Measurements from ENCODE around the gene EIF4EBP3. TPM values are rescaled to one million over a fixed set of nuclear protein-coding genes. Genes with fewer than 3 reads are reported as not detected.
A peak's percentile ranks its signal among the peaks of the same experiment; 100 is the strongest.

Gene EIF4EBP3
- total RNA-seq, 4 donors from 2014 or later: 7.8 to 25.3 (median 9.2) TPM

GRCh38 chr5:140544986-140545385, 2.5 kb upstream of the EIF4EBP3 start:
- no peaks in the 10 kb centered on the region for H3K9me3 ChIP-seq
- peak; percentile 57 for DNase-seq (ENCODE audit: extremely low spot score)
- peaks cover 36 to 38% (median 37%) of the 10 kb centered on the region in 4 donors for H3K4me1 ChIP-seq
- no peaks in the 10 kb centered on the region for H3K27me3 ChIP-seq
- TF ChIP-seq POLR2A (IDR thresholded peaks at IDR 0.05; ENCODE audit: low read depth) (no peak), EP300 (IDR thresholded peaks at IDR 0.05) (no peak), POLR2AphosphoS5 (IDR thresholded peaks at IDR 0.05) (no peak), CTCF (IDR thresholded peaks at IDR 0.05) (no peak)
- intact Hi-C loops (cut with DNase I): no loop called here
- 97% methylated on average over 7 of the region's 7 CpGs for WGBS
- H3K4me3 ChIP-seq: no peak overlapping the region
- no peak overlapping the region for H3K27ac ChIP-seq (replicated peaks in 1 of 4)
- peaks cover 22 to 62% (median 56%) of the 10 kb centered on the region in 4 donors for H3K36me3 ChIP-seq

GRCh38 chr5:140545606-140546005, 1.9 kb upstream of the EIF4EBP3 start:
- 97% methylated on average over 10 of the region's 10 CpGs for WGBS
- H3K9me3 ChIP-seq: no peaks in the 10 kb centered on the region
- TF ChIP-seq POLR2AphosphoS5 (IDR thresholded peaks at IDR 0.05) (no peak), EP300 (IDR thresholded peaks at IDR 0.05) (no peak), CTCF (IDR thresholded peaks at IDR 0.05) (no peak), POLR2A (IDR thresholded peaks at IDR 0.05; ENCODE audit: low read depth) (no peak)
- H3K27me3 ChIP-seq: no peaks in the 10 kb centered on the region
- no peak overlapping the region for H3K4me3 ChIP-seq
- peaks cover 42 to 44% (median 43%) of the 10 kb centered on the region in 4 donors for H3K4me1 ChIP-seq
- peak overlapping the region in 1 of 4 donors; percentile 98 for H3K27ac ChIP-seq (replicated peaks in 1 of 4)
- peaks cover 16 to 62% (median 56%) of the 10 kb centered on the region in 4 donors for H3K36me3 ChIP-seq
- DNase-seq (ENCODE audit: extremely low spot score): peak; percentile 29
- intact Hi-C loops (cut with DNase I): no loop called here

GRCh38 chr5:140546851-140547507, 483 bp upstream of the EIF4EBP3 start:
- no peak for TF ChIP-seq POLR2A (IDR thresholded peaks at IDR 0.05; ENCODE audit: low read depth)
- TF ChIP-seq EP300 (IDR thresholded peaks at IDR 0.05): no peak
- TF ChIP-seq POLR2AphosphoS5 (IDR thresholded peaks at IDR 0.05): no peak
- TF ChIP-seq CTCF (IDR thresholded peaks at IDR 0.05): no peak
- H3K4me3 ChIP-seq: peak overlapping the region; percentile 60 to 67 (median 63)
- peak overlapping the region; percentile 93 to 98 (median 96) for H3K27ac ChIP-seq (replicated peaks in 1 of 4)
- peaks cover 8 to 62% (median 56%) of the 10 kb centered on the region in 4 donors for H3K36me3 ChIP-seq
- H3K4me1 ChIP-seq: peaks cover 43 to 48% (median 45%) of the 10 kb centered on the region in 4 donors
- no peaks in the 10 kb centered on the region for H3K9me3 ChIP-seq
- WGBS: 56% methylated on average over 7 of the region's 13 CpGs
- DNase-seq (ENCODE audit: extremely low spot score): peak; percentile 82
- no peaks in the 10 kb centered on the region for H3K27me3 ChIP-seq
- intact Hi-C loops (cut with DNase I): no loop called here

- Histone ChIP-seq H3K4me1 (peaks cover 43 to 48% (median 45%) of the 10 kb centered on the region in 4 donors), H3K27me3 (no peaks in the 10 kb centered on the region), H3K9me3 (no peaks in the 10 kb centered on the region), H3K36me3 (peaks cover 5 to 55% (median 48%) of the 10 kb centered on the region in 4 donors), H3K27ac (replicated peaks in 1 of 4) (peak overlapping the region; percentile 93 to 98 (median 96)), H3K4me3 (peak overlapping the region; percentile 60 to 67 (median 63))
- no peak for DNase-seq (ENCODE audit: extremely low spot score)
- intact Hi-C loops (cut with DNase I): no loop called here
- WGBS: 20% methylated on average over 5 of the region's 5 CpGs
- TF ChIP-seq POLR2A (IDR thresholded peaks at IDR 0.05; ENCODE audit: low read depth) (no peak), POLR2AphosphoS5 (IDR thresholded peaks at IDR 0.05) (peak in 1 of 2 donors; percentile 76)
Observed at GRCh38 chr5:140548300-140548688, 832 bp downstream of the EIF4EBP3 start.

- intact Hi-C loops (cut with DNase I): no loop called here
- peak; percentile 74 for DNase-seq (ENCODE audit: extremely low spot score)
- 79% methylated on average over 2 of the region's 7 CpGs for WGBS
Observed at GRCh38 chr5:140548791-140549190, 1.3 kb downstream of the EIF4EBP3 start.

More at GRCh38 chr5:140548791-140549190, 1.3 kb downstream of the EIF4EBP3 start:
- no peaks in the 10 kb centered on the region for H3K27me3 ChIP-seq
- H3K36me3 ChIP-seq: peaks cover 5 to 51% (median 43%) of the 10 kb centered on the region in 4 donors
- H3K4me3 ChIP-seq: peak overlapping the region in 3 of 4 donors; percentile 60 to 67 (median 61)
- peak overlapping the region; percentile 93 to 98 (median 96) for H3K27ac ChIP-seq (replicated peaks in 1 of 4)
- peaks cover 43 to 51% (median 49%) of the 10 kb centered on the region in 4 donors for H3K4me1 ChIP-seq
- H3K9me3 ChIP-seq: no peaks in the 10 kb centered on the region
- TF ChIP-seq POLR2AphosphoS5 (IDR thresholded peaks at IDR 0.05): no peak
- TF ChIP-seq POLR2A (IDR thresholded peaks at IDR 0.05; ENCODE audit: low read depth): no peak
- TF ChIP-seq CTCF (IDR thresholded peaks at IDR 0.05): no peak
- TF ChIP-seq EP300 (IDR thresholded peaks at IDR 0.05): no peak
